LNCaP clone FGC (cell line): ENCODE results near the gene ITGB6.
A peak's percentile ranks its signal among the peaks of the same experiment; 100 is the strongest.

ENCODE experiments used
- DNase-seq: peaks from one replicate; pipeline ENCODE4 v3.0.0-alpha.2; 2011; ENCODE audit warnings: low read depth
- H3K4me3 ChIP-seq: 2 replicates; pipeline ENCODE4 v1.5.1; 2011; ENCODE audit warnings: mild to moderate bottlenecking, low read depth, low read length, control low read depth
- TF ChIP-seq, protein P1 (sequence below): IDR thresholded peaks from 2 replicates; pipeline ENCODE4 v1.5.1; 2012; ENCODE audit warnings: mild to moderate bottlenecking; ENCODE audit not compliant: control insufficient read depth, insufficient read depth; ENCODE audit errors: extremely low read depth

ITGB6 gene, protein sequence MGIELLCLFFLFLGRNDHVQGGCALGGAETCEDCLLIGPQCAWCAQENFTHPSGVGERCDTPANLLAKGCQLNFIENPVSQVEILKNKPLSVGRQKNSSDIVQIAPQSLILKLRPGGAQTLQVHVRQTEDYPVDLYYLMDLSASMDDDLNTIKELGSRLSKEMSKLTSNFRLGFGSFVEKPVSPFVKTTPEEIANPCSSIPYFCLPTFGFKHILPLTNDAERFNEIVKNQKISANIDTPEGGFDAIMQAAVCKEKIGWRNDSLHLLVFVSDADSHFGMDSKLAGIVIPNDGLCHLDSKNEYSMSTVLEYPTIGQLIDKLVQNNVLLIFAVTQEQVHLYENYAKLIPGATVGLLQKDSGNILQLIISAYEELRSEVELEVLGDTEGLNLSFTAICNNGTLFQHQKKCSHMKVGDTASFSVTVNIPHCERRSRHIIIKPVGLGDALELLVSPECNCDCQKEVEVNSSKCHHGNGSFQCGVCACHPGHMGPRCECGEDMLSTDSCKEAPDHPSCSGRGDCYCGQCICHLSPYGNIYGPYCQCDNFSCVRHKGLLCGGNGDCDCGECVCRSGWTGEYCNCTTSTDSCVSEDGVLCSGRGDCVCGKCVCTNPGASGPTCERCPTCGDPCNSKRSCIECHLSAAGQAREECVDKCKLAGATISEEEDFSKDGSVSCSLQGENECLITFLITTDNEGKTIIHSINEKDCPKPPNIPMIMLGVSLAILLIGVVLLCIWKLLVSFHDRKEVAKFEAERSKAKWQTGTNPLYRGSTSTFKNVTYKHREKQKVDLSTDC

DNA sequence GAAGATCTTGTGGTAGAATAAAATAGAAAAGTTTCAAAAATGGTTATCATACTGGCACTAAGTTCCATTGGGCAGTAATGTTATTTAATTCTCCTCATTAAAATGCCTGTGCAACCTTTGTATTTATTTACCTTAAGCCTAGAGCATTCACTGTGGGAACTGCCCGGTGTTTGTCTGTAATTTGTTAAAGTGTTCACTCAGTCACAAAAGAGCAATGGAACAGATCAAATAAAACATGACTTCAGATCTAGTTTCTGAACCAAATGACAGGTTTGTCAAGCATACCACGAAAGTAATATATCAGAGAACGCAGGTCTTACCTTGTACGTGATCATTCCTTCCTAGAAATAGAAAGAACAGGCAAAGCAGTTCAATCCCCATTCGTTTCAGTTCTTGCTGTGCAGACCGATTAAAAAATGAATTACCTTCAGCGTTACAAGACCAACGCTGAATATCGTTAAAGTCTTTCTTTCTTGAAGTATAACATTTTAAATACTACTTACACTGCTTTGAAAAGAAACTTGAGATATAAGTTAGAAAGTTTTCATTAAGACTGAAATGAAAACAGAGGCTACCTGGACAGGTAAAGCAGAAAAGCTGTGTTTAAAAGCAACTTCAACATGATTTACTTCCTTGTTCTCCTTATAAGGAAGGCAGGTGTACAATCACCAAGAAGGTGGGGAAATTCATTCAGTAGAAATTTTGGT lies at the start of gene ITGB6:
Gene ITGB6 (minus strand): TSS at position 590 of the 707 bp plus-strand sequence. CDS start 209 bp downstream, at position 381.
- peak within 1 kb of the TSS; percentile 21 for H3K4me3 ChIP-seq
- no peak for DNase-seq
- TF ChIP-seq, protein P1, sequence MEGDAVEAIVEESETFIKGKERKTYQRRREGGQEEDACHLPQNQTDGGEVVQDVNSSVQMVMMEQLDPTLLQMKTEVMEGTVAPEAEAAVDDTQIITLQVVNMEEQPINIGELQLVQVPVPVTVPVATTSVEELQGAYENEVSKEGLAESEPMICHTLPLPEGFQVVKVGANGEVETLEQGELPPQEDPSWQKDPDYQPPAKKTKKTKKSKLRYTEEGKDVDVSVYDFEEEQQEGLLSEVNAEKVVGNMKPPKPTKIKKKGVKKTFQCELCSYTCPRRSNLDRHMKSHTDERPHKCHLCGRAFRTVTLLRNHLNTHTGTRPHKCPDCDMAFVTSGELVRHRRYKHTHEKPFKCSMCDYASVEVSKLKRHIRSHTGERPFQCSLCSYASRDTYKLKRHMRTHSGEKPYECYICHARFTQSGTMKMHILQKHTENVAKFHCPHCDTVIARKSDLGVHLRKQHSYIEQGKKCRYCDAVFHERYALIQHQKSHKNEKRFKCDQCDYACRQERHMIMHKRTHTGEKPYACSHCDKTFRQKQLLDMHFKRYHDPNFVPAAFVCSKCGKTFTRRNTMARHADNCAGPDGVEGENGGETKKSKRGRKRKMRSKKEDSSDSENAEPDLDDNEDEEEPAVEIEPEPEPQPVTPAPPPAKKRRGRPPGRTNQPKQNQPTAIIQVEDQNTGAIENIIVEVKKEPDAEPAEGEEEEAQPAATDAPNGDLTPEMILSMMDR, result no peak

DNA sequence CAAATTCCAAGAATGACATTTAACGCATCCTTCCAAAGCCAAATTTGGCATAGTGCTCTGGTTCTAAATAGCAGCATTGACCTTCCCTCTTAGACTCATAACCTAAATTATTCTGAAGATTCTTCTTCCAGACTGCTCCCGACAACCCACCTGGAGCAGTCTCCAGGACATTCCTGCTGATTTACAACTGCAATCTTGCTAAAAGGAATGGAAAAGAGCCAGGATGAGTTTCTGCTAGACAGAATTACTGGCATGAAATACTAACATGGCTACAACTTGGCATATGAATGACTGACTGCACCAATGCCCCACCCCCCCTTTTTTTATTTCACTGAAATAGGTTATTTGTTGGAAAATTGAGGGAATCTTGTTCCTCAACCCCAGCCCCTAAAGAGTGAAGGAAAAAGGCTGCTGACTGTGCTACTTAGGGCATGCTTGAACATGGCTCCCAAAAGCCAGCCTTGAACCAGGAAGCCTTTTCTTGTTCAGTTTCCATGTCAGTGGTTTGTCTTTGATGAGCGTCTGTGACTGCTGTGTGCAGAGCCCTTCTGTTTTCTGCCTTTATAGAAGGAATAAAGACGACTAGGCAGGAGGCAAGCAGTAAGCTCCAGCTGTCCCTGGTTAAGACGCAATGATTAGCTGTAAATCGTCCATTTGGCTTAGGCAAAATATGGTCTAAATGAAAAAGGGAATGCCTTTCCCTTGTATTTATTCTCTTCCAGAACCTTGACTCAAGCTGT lies 47.4 kb upstream of the ITGB6 start:
- H3K4me3 ChIP-seq, result no peak overlapping the region
- TF ChIP-seq, protein P1, result no peak
- DNase-seq, result no peak

DNA sequence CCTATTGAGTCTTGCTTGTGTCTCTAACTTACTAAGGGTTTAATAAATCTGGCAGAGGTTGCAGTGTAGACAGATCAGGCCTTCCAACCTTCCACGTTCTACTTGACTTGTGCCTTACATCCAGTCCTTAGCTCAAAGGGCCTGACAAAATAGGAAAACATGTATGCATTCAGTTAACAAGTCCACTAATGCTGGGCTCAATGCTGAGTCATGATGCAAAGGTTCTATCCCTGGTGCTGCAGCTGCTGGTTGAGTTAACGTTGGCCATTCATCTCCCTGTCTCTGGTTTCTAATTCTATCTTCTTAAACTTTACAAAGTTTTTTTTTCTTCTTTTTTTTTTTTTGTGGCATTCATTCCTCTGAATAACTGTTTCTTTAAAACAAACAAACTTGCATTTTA lies 46.3 kb upstream of the ITGB6 start:
- no peak for DNase-seq
- TF ChIP-seq, protein P1, result no peak
- H3K4me3 ChIP-seq, result no peak overlapping the region

DNA sequence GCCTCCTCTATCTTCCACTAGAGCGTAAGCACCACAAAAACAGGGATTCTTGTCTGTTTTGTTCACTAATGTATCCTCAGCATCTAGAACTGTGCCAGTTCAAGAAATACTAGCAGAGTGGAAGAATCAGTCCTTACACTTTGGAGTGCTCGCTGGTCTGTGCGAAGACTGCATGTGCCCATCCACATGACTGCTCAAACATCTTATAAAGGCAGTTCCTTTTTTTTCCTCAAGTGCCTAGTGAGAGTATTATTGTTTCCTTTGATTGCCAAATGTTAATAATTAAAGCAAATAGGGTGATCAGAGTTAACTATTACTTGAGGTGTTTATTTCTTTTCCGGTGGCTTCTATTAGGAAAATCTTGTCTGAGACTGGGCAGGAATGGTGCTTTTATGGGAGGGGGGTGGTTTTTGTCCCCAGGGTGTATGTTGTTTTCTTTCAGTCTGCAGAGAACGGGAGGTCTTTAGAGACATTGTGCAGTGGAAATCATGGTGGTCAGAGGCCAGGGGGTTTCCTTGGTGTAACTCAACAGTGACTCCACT lies 45.6 kb upstream of the ITGB6 start:
- H3K4me3 ChIP-seq, result no peak overlapping the region
- TF ChIP-seq, protein P1, result no peak
- DNase-seq, result no peak

DNA sequence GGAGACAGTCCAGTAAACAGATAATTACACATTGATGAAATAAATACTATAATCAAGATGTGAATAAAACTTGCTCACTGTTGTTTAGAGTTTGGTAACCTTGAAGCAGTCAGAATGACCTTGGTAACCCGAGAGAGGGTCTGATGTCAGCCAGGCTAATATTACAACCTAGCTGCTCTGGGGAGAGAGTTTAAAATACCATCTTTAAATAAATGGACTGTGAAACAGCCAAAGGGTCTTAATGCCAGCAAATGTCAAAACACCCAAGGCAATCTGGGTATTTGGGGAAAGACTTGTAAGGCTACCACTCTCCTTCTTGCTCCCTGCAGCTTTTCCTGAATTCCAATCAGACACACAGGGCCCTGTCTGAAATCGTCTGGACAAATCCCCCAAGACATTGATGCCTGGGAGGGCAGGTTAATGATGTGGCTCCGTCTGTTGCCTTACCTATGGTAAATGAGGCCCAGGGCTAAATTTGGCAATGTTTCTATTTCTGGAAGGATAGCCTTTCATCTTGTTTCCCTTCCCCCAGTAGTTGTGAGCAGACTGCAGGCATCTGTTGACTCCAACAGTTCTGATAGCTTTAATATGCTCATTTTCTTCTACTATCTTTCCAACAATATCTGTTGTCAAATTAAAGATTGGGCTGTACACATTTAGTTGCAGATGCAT lies 43.0 kb upstream of the ITGB6 start:
- no peak overlapping the region for H3K4me3 ChIP-seq
- TF ChIP-seq, protein P1, result no peak
- no peak for DNase-seq
